SK-MEL-5 (cell line): ENCODE measurements around the gene NMRAL1. TPM values are rescaled to one million over a fixed set of nuclear protein-coding genes. Genes with fewer than 3 reads are reported as not detected.
A peak's percentile ranks its signal among the peaks of the same experiment; 100 is the strongest.

Source experiments
- DNase-seq: peaks from one replicate; pipeline ENCODE4 v3.0.0-alpha.2; 2016; ENCODE audit warnings: low read depth, low spot score
- in situ Hi-C: cut with HindIII; loops from 2 replicates; pipeline ENCODE4 v1.10.0; 2016; ENCODE audit warnings: low sequenced_read_pairs, high pct_unique_total_duplicates, low pct_unique_long_range_greater_than_20kb
- total RNA-seq: library from RNA; depleted of rRNA; stranded (reverse); fragments of >200 nt; shearing (Covaris generic); gene quantifications from 2 replicates; pipeline ENCODE4 v1.2.3, GENCODE V29; 2014

NMRAL1 gene
- total RNA-seq, 1 experiment from 2014 or later = 34.5 TPM

DNA sequence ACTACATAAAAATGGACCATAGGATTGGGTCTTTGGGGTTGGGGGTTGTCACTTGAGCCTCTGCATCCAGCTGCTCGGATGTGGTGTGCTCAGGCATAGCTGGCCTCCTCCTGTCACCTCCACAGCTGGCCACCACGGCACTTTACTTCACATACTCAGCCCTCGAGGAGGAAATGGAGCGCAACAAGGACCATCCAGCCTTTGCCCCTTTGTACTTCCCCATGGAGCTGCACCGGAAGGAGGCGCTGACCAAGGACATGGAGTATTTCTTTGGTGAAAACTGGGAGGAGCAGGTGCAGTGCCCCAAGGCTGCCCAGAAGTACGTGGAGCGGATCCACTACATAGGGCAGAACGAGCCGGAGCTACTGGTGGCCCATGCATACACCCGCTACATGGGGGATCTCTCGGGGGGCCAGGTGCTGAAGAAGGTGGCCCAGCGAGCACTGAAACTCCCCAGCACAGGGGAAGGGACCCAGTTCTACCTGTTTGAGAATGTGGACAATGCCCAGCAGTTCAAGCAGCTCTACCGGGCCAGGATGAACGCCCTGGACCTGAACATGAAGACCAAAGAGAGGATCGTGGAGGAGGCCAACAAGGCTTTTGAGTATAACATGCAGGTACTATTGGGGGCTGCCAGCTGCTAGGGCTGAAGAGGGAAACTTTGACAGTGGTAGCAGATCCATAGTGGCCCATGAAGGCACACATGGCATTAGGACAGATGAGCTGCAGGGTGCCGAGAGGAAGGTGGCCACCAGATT lies 33.3 kb upstream of the NMRAL1 start:
- in situ Hi-C loops = no loop called here
- no peak for DNase-seq

DNA sequence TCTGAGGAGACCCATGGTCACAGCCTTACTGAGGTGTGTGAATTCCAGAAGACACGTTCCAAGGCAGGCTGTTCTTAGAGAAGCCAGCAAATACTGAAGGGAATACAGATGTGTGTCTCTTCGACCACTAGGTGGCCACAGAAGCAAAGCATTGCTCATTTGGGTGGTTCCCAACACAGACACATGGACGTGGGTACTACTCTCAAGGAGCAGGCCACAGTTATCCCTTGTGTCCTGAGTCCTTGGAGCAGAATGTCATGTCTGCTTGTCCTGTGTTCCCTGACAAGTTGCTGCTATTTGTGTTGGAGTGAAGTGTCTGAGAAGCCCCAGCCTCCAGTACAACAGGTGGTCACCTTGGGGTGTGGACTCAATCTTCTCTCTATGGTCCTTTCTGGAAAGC lies 32.0 kb upstream of the NMRAL1 start:
- in situ Hi-C loops = no loop called here
- DNase-seq = peak; percentile 75

- in situ Hi-C loops = no loop called here
- DNase-seq = no peak
Observed at GRCh38 chr16:4505356-4506147, 31.1 kb upstream of the NMRAL1 start.

GRCh38 chr16:4501071-4501478 lies 26.6 kb upstream of the NMRAL1 start:
- in situ Hi-C loops = no loop called here
- no peak for DNase-seq

DNA sequence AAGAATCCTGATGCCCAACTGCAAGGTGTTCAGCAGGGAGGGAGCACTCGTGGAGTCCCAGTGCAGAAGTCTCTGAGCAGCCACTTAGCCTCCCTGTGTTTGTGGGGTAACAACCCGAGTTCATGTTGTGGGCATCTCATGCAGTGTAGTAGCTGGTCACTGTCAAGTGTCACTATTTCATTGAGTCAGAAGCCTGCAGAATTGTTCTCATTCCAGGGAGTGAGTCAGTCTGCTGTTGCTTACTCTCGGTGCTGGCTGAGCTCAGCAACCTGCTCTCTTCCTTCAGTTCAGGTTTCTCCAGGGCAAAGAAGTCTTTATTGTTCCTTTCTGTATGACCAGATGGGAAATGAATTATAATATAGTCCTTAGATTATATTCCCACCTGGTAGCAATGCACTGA lies 25.8 kb upstream of the NMRAL1 start:
- DNase-seq = no peak
- in situ Hi-C loops = no loop called here

DNA sequence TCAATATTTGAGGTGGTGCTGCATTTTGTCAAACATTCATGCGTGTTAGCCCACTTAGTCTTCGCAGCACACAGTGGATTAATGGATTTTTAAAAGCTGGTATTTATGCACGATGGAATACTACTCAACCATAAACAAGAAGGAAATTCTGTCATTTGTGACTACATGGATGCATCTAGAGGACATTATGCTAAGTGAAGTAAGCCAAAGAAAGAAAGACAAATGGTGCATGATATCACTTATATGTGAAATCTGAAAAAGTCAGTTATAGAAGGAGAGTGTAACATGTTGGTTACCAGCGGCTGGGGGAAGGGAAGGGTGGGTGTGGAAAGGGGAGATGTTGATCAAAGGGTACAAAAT lies 24.8 kb upstream of the NMRAL1 start:
- DNase-seq = no peak
- in situ Hi-C loops = no loop called here

DNA sequence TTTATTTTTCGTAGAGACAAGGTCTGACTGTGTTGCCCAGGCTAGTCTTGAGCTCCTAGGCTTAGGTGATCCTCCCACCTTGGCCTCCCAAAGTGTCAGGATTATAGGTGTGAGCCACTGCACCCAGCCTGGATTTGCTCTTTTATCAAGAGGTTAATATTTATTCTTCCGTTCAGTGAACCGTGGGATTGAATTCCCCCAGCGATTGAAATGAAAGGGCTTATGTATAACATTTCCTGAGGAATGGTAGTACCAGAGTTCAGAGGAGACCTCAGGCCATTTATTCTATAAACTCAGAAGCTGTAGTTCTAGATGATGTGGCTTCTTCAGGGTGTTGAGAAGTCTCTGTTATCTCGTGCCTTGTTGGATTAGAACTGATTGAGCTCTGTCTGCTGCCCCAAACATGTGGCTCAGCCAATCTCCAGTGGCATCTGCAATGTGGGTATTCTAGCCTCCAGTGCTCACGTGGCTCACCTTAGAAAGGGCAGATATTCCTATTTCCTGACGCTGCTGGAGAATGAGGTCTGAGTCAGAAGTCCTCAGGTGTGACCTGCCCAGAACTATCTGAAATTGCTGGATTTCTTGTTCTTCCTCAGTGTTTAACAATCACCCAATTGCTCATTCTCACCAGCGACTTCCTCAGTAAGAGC lies 24.2 kb upstream of the NMRAL1 start:
- DNase-seq = no peak
- in situ Hi-C loops = no loop called here

- in situ Hi-C loops = no loop called here
Observed at GRCh38 chr16:4496305-4496704, 21.9 kb upstream of the NMRAL1 start.

GRCh38 chr16:4495766-4496165 lies 21.3 kb upstream of the NMRAL1 start:
- in situ Hi-C loops = no loop called here
- no peak for DNase-seq

More at GRCh38 chr16:4496305-4496704, 21.9 kb upstream of the NMRAL1 start:
- DNase-seq = no peak

DNA sequence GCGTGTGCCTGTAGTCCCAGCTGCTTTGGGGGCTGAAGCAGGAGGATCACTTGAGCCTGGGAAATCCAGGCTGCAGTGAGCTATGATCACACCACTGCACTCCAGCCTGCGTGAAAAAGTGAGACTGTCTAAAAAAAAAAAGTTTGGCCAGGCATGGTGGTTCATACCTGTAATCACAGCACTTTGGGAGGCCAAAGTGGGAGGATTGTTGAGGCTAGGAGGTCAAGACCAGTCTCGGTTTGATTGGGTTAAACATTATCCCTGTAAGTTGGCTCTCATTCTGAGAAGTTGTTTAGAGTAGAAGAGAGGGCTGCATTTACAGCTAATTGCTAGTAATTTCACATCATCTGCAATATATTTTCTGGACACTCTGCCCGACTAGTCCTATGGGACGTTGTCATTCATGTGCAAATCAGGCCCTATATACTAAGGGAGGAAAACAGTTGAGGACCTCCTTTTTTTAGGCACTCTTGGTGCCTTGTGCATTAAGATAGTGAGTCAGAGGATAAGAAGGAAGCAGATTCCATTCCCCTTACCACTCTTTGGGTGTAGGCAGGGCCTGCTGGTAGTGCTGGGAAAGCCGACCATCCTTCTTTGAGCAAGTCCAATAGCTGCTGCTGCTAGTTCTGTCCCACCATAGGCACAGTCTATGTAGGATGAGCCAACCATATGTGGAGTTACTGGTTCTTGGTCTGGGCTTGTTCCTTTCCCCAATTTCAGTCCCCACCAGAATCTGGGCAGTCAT lies 20.5 kb upstream of the NMRAL1 start:
- in situ Hi-C loops = no loop called here
- no peak for DNase-seq

- no peak for DNase-seq
- in situ Hi-C loops = no loop called here
Observed at GRCh38 chr16:4491898-4492297, 17.5 kb upstream of the NMRAL1 start.

- DNase-seq = no peak
- in situ Hi-C loops = no loop called here
Observed at GRCh38 chr16:4489030-4489429, 14.6 kb upstream of the NMRAL1 start.

DNA sequence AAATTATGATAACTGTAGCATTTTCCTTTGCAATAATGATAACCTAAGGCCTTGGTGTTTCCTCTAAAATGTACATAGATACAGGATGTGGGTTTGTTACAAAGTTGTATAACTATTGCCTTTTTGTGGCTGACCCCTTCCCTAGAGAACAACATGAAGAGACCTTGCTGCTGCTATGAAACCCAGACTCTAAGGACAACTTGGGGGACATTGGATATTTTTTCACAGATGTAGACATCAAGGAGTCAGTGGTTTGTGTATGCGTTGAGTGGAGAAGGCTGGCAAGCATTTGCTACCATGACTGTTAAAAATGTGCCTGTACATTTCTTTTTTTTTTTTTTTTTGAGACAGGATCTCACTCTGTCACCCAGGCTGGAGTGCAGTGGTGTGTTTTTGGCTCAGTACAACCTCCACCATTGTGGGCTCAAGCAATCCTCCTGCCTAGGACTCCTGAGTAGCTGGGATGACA lies 14.1 kb upstream of the NMRAL1 start:
- no peak for DNase-seq
- in situ Hi-C loops = no loop called here

DNA sequence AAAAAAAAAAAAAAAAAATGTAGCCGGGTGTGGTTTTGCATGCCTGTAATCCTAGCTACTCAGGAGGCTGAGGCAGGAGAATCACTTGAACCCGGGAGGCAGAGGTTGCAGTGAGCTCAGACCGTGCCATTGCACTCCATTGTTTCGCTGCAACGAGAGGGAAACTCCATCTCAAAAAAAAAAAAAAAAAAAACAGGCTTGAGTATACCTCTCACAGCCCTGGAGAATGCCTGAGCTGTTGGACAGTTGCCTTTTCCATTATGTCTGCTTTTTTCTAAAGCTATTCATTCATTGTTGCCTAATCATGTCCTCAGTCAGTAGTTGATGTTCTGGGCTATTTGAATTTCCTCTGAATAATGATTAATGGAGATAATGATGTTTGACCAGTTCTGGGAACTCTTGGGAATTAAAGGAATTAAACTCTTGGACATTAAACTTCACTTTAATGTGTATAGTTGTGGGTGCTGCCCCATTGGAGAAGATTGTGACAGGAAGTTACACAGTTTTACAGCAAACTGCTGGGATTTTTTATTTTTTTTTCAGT lies 13.6 kb upstream of the NMRAL1 start:
- in situ Hi-C loops = no loop called here

GRCh38 chr16:4486126-4486893 lies 11.9 kb upstream of the NMRAL1 start:
- in situ Hi-C loops = no loop called here
- no peak for DNase-seq

More for the DNA sequence above, 13.6 kb upstream of the NMRAL1 start:
- no peak for DNase-seq

- in situ Hi-C loops = no loop called here
- no peak for DNase-seq
Observed at GRCh38 chr16:4481963-4482362, 7.5 kb upstream of the NMRAL1 start.

GRCh38 chr16:4481526-4481925 lies 7.1 kb upstream of the NMRAL1 start:
- no peak for DNase-seq
- in situ Hi-C loops = no loop called here
